GM19397 (cell line): ENCODE measurements around the gene TP53I11.
A peak's percentile ranks its signal among the peaks of the same experiment; 100 is the strongest.

ENCODE experiments used
- ATAC-seq: cut with Tn5 transposase; IDR thresholded peaks from one replicate; pipeline ENCODE4 v1.9.1; 2021; ENCODE audit warnings: mild to moderate bottlenecking, moderate library complexity; ENCODE audit not compliant: unreplicated experiment

The TP53I11 gene

GRCh38 chr11:44959064-44959463 is 8.4 kb upstream of the TP53I11 start:
- ATAC-seq = no peak

- no peak for ATAC-seq
Measured at GRCh38 chr11:44957776-44958564, 7.3 kb upstream of the TP53I11 start.

- no peak for ATAC-seq
Measured at GRCh38 chr11:44957040-44957515, 6.4 kb upstream of the TP53I11 start.

- ATAC-seq = no peak
Measured at GRCh38 chr11:44955015-44955738, 4.5 kb upstream of the TP53I11 start.

- ATAC-seq = no peak
Measured at GRCh38 chr11:44954051-44954906, 3.6 kb upstream of the TP53I11 start.

- ATAC-seq = no peak
Measured at GRCh38 chr11:44952500-44953260, 2.0 kb upstream of the TP53I11 start.

- no peak for ATAC-seq
Measured at GRCh38 chr11:44952082-44952481, 1.4 kb upstream of the TP53I11 start.

- no peak for ATAC-seq
Measured at GRCh38 chr11:44950031-44950624, 555 bp downstream of the TP53I11 start.

- no peak for ATAC-seq
Measured at GRCh38 chr11:44949160-44950030, 1.3 kb downstream of the TP53I11 start.

- ATAC-seq = no peak
Measured at GRCh38 chr11:44948155-44948554, 2.5 kb downstream of the TP53I11 start.

GRCh38 chr11:44947114-44947513 is 3.6 kb downstream of the TP53I11 start:
- ATAC-seq = no peak

- ATAC-seq = no peak
Measured at GRCh38 chr11:44946263-44946662, 4.4 kb downstream of the TP53I11 start.

GRCh38 chr11:44945666-44946065 is 5.0 kb downstream of the TP53I11 start:
- ATAC-seq = no peak

GRCh38 chr11:44944853-44945235 is 5.8 kb downstream of the TP53I11 start:
- no peak for ATAC-seq

- no peak for ATAC-seq
Measured at GRCh38 chr11:44944181-44944852, 6.4 kb downstream of the TP53I11 start.

GRCh38 chr11:44943696-44944095 is 7.0 kb downstream of the TP53I11 start:
- no peak for ATAC-seq

GRCh38 chr11:44943118-44943517 is 7.6 kb downstream of the TP53I11 start:
- peak; percentile 63 for ATAC-seq
